IMR-90 (cell line): Measurements from ENCODE around the gene CCR5AS.

Source experiments
- ATAC-seq: fragments of 200-7000 bp; cut with Tn5 transposase; 2 replicates; pipeline ENCODE4 v1.9.1; 2020; ENCODE audit warnings: low read depth, mild to moderate bottlenecking, moderate library complexity
- BruUV-seq: library from RNA; stranded (reverse); fragments of 400-500 nt; replicated peaks from 2 replicates; lab custom pipeline; 2021; lab: Mats Ljungman, UMichigan
- CTCF ChIA-PET: fragments of 300-600 bp; formaldehyde crosslinking; extraction: SDS; loops from one replicate; lab custom pipeline; 2021; ENCODE audit warnings: antibody characterized with exemption; lab: Yijun Ruan, JAX
- POLR2A ChIA-PET: fragments of 300-600 bp; sonication (Branson Sonifier 250); formaldehyde crosslinking; loops from one replicate; lab custom pipeline; 2022; ENCODE audit warnings: antibody characterized with exemption; ENCODE audit not compliant: unreplicated experiment; lab: Charles Lee
- DNase-seq: peaks from one replicate; pipeline ENCODE4 v3.0.0; 2013
- H2AFZ ChIP-seq: replicated peaks from 2 replicates; pipeline ENCODE3; 2013; ENCODE audit warnings: low read length, mild to moderate bottlenecking; ENCODE audit not compliant: poor library complexity
- H2AK5ac ChIP-seq: 2 replicates; pipeline ENCODE4 v1.6.1; 2013; ENCODE audit warnings: low read depth, low read length, inconsistent platforms
- H2AK9ac ChIP-seq: replicated peaks from 2 replicates; pipeline ENCODE3; 2013; ENCODE audit warnings: mild to moderate bottlenecking, low read depth, low read length, moderate library complexity; ENCODE audit not compliant: poor library complexity
- H2BK120ac ChIP-seq: 2 replicates; pipeline ENCODE4 v1.6.1; 2013; ENCODE audit warnings: low read depth, low read length, inconsistent platforms
- H2BK15ac ChIP-seq: 3 replicates; pipeline ENCODE4 v1.6.1; 2013; ENCODE audit warnings: low read depth, low read length, inconsistent platforms
- H2BK20ac ChIP-seq: 2 replicates; pipeline ENCODE4 v1.6.1; 2013; ENCODE audit warnings: low read depth, mild to moderate bottlenecking, inconsistent platforms, low read length, moderate library complexity
- H2BK5ac ChIP-seq: 2 replicates; pipeline ENCODE4 v1.6.1; 2013; ENCODE audit warnings: mild to moderate bottlenecking, low read depth, low read length, inconsistent platforms; ENCODE audit not compliant: poor library complexity, severe bottlenecking
- H3K14ac ChIP-seq: replicated peaks from 2 replicates; pipeline ENCODE4 v1.6.1; 2013; ENCODE audit warnings: low read depth, low read length, inconsistent platforms
- H3K18ac ChIP-seq: 2 replicates; pipeline ENCODE4 v1.6.1; 2013; ENCODE audit warnings: low read depth, low read length, control low read depth
- H3K23ac ChIP-seq: 2 replicates; pipeline ENCODE4 v1.6.1; 2013; ENCODE audit warnings: low read depth, low read length, inconsistent platforms
- H3K27ac ChIP-seq: 2 replicates; pipeline ENCODE4 v1.5.1; 2013; ENCODE audit warnings: mild to moderate bottlenecking, control low read depth, low read length; ENCODE audit not compliant: insufficient read depth
- H3K27me3 ChIP-seq: 2 replicates; pipeline ENCODE4 v1.6.1; 2013; ENCODE audit warnings: low read length; ENCODE audit not compliant: control insufficient read depth, insufficient read depth
- H3K36me3 ChIP-seq: 2 replicates; pipeline ENCODE4 v1.6.1; 2013; ENCODE audit warnings: low read length, mixed read lengths; ENCODE audit not compliant: control insufficient read depth, insufficient read depth
- H3K4ac ChIP-seq: 2 replicates; pipeline ENCODE4 v1.6.1; 2013; ENCODE audit warnings: low read depth, low read length, inconsistent platforms
- H3K4me1 ChIP-seq: 2 replicates; pipeline ENCODE4 v1.6.1; 2013; ENCODE audit warnings: low read length, mixed read lengths; ENCODE audit not compliant: control insufficient read depth, insufficient read depth
- H3K4me2 ChIP-seq: 2 replicates; pipeline ENCODE4 v1.6.1; 2013; ENCODE audit warnings: low read depth, mild to moderate bottlenecking, control low read depth, low read length, moderate library complexity
- H3K4me3 ChIP-seq: 2 replicates; pipeline ENCODE4 v1.5.1; 2013; ENCODE audit warnings: low read depth, mild to moderate bottlenecking, control low read depth, low read length, moderate library complexity; ENCODE audit not compliant: insufficient read depth
- H3K56ac ChIP-seq: 2 replicates; pipeline ENCODE4 v1.6.1; 2013; ENCODE audit warnings: low read length, inconsistent platforms; ENCODE audit not compliant: insufficient read depth; ENCODE audit errors: extremely low read depth
- H3K79me1 ChIP-seq, 2 experiments: 2 replicates each; pipeline ENCODE4 v1.6.1; 2013; ENCODE audit warnings: low read length in 2 of 2, inconsistent platforms in 1 of 2, low read depth in 1 of 2
- H3K9ac ChIP-seq: 2 replicates; pipeline ENCODE4 v1.6.1; 2013; ENCODE audit warnings: low read depth, low read length, control low read depth
- H3K9me1 ChIP-seq: 2 replicates; pipeline ENCODE4 v1.6.1; 2013; ENCODE audit warnings: low read length, inconsistent platforms; ENCODE audit not compliant: insufficient read depth
- H3K9me3 ChIP-seq: 2 replicates; pipeline ENCODE4 v1.6.1; 2013; ENCODE audit warnings: low read length; ENCODE audit not compliant: control insufficient read depth, insufficient read depth
- H4K20me1 ChIP-seq: 2 replicates; pipeline ENCODE4 v1.6.1; 2013; ENCODE audit warnings: low read length, inconsistent platforms; ENCODE audit not compliant: insufficient read depth
- H4K5ac ChIP-seq: 2 replicates; pipeline ENCODE4 v1.6.1; 2013; ENCODE audit warnings: mild to moderate bottlenecking, low read depth, low read length, control low read depth
- H4K8ac ChIP-seq, 2 experiments: 2 replicates each; pipeline ENCODE4 v1.6.1; 2013; ENCODE audit warnings: low read depth in 2 of 2, low read length in 2 of 2, control low read depth in 1 of 2, inconsistent platforms in 1 of 2
- H4K91ac ChIP-seq: 2 replicates; pipeline ENCODE4 v1.6.1; 2013; ENCODE audit warnings: low read depth, low read length, inconsistent platforms; ENCODE audit not compliant: insufficient read depth
- BHLHE40 ChIP-seq: fragments of 150-350 bp; IDR thresholded peaks from 2 replicates; pipeline ENCODE4 v1.6.1; 2016; ENCODE audit warnings: mild to moderate bottlenecking, low read depth, low read length
- CEBPB ChIP-seq: IDR thresholded peaks from 2 replicates; pipeline ENCODE4 v1.6.1; 2012; ENCODE audit warnings: low read depth, low read length, improper control_type of control experiment
- CHD1 ChIP-seq: IDR thresholded peaks from 2 replicates; pipeline ENCODE4 v1.6.1; 2012; ENCODE audit warnings: low read depth, low read length, improper control_type of control experiment
- FOS ChIP-seq: fragments of 150-350 bp; IDR thresholded peaks from 2 replicates; pipeline ENCODE4 v1.6.1; 2016; ENCODE audit warnings: low read depth, low read length
- MAFK ChIP-seq: IDR thresholded peaks from 2 replicates; pipeline ENCODE4 v1.6.1; 2012; ENCODE audit warnings: low read depth, low read length, improper control_type of control experiment
- MAZ ChIP-seq: IDR thresholded peaks from 2 replicates; pipeline ENCODE4 v1.6.1; 2012; ENCODE audit warnings: low read depth, mild to moderate bottlenecking, low read length, improper control_type of control experiment, moderate library complexity, borderline replicate concordance
- MXI1 ChIP-seq: IDR thresholded peaks from 2 replicates; pipeline ENCODE4 v1.6.1; 2012; ENCODE audit warnings: low read depth, mild to moderate bottlenecking, low read length, moderate library complexity, borderline replicate concordance
- POLR2A ChIP-seq: IDR thresholded peaks from 2 replicates; pipeline ENCODE4 v1.6.1; 2012; ENCODE audit warnings: mild to moderate bottlenecking, low read depth, low read length
- RAD21 ChIP-seq: IDR thresholded peaks from 2 replicates; pipeline ENCODE4 v1.6.1; 2012; ENCODE audit warnings: low read length, improper control_type of control experiment
- RCOR1 ChIP-seq: IDR thresholded peaks from 2 replicates; pipeline ENCODE4 v1.6.1; 2012; ENCODE audit warnings: mild to moderate bottlenecking, low read length, improper control_type of control experiment; ENCODE audit not compliant: insufficient replicate concordance
- RFX5 ChIP-seq: IDR thresholded peaks from 2 replicates; pipeline ENCODE4 v1.8.0; 2012; ENCODE audit warnings: low read depth, mild to moderate bottlenecking, low read length, moderate library complexity
- SMC3 ChIP-seq: fragments of 150-350 bp; IDR thresholded peaks from 2 replicates; pipeline ENCODE4 v1.6.1; 2016; ENCODE audit warnings: low read depth, mild to moderate bottlenecking, antibody characterized with exemption, low read length, moderate library complexity
- WGBS, 2 experiments: methylation state at CpG; one replicate each; pipeline versions ENCODE4 v1.1.5 to v1.1.7; 2013; ENCODE audit warnings: missing lambda C conversion rate in 2 of 2; ENCODE audit not compliant: insufficient read length in 1 of 2; ENCODE audit errors: extremely low coverage in 2 of 2; 5-methylcytosine and 5-hydroxymethylcytosine counted together
- dilution Hi-C: fragments of 300-500 bp; cut with HindIII; formaldehyde crosslinking; loops from one replicate; pipeline ENCODE4 v1.14.3; 2018; ENCODE audit warnings: low sequenced_read_pairs; ENCODE audit not compliant: unreplicated experiment
- in situ Hi-C: fragments of 300-500 bp; cut with MboI; formaldehyde crosslinking; loops from 3 replicates; pipeline ENCODE4 v1.14.3; 2019; ENCODE audit warnings: low sequenced_read_pairs, inconsistent platforms, mixed read lengths
- intact Hi-C: fragments of 100-400 bp; cut with micrococcal nuclease; formaldehyde crosslinking; loops from 2 replicates; pipeline ENCODE4 v1.10.0; 2022
- TF ChIP-seq, protein P1 (sequence below): conservative IDR thresholded peaks from 2 replicates; pipeline ENCODE4 v1.5.1; 2012; ENCODE audit warnings: mild to moderate bottlenecking, low read depth, low read length, improper control_type of control experiment
- TF ChIP-seq, protein P2 (sequence below): fragments of 150-350 bp; IDR thresholded peaks from 2 replicates; pipeline ENCODE4 v1.6.1; 2017; ENCODE audit warnings: mild to moderate bottlenecking, antibody characterized with exemption, low read length, low read depth
- TF ChIP-seq, protein P3 (sequence below): fragments of 150-350 bp; IDR thresholded peaks from 2 replicates; pipeline ENCODE4 v1.6.1; 2016; ENCODE audit warnings: low read depth, mild to moderate bottlenecking, low read length, moderate library complexity, borderline replicate concordance

The CCR5AS gene

DNA sequence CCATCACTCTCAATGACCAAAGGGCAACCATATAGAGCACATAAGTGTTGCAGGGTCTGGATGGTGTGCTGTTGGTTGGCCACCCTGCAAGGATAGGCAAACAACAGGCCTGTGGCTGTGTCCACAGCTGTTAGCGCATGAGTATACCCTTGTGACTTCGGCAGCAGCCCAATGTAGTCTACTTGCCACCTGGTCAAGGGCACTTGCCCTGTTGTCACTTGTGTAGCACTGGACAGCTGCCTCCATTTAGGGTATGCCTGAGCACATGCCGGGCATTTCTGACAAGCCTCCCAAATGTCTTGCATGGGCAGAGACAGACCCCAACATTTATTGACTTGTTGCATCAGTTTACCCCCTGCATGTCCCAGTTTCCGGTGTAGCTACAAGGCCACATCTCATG, 12.9 kb upstream of the CCR5AS start:
- in situ Hi-C loops: no loop called here
- H3K14ac ChIP-seq: no peak overlapping the region
- ChIA-PET CTCF (no interaction called here), POLR2A (no interaction called here)
- TF ChIP-seq FOS: no peak
- no peak for TF ChIP-seq POLR2A
- no peak for TF ChIP-seq CHD1
- TF ChIP-seq, protein P1, sequence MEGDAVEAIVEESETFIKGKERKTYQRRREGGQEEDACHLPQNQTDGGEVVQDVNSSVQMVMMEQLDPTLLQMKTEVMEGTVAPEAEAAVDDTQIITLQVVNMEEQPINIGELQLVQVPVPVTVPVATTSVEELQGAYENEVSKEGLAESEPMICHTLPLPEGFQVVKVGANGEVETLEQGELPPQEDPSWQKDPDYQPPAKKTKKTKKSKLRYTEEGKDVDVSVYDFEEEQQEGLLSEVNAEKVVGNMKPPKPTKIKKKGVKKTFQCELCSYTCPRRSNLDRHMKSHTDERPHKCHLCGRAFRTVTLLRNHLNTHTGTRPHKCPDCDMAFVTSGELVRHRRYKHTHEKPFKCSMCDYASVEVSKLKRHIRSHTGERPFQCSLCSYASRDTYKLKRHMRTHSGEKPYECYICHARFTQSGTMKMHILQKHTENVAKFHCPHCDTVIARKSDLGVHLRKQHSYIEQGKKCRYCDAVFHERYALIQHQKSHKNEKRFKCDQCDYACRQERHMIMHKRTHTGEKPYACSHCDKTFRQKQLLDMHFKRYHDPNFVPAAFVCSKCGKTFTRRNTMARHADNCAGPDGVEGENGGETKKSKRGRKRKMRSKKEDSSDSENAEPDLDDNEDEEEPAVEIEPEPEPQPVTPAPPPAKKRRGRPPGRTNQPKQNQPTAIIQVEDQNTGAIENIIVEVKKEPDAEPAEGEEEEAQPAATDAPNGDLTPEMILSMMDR: no peak
- no peak for TF ChIP-seq MAFK
- TF ChIP-seq RFX5: no peak
- no peak for TF ChIP-seq BHLHE40
- TF ChIP-seq MXI1: no peak
- no peak for TF ChIP-seq CEBPB
- TF ChIP-seq RAD21: no peak
- TF ChIP-seq RCOR1: no peak
- TF ChIP-seq, protein P2, sequence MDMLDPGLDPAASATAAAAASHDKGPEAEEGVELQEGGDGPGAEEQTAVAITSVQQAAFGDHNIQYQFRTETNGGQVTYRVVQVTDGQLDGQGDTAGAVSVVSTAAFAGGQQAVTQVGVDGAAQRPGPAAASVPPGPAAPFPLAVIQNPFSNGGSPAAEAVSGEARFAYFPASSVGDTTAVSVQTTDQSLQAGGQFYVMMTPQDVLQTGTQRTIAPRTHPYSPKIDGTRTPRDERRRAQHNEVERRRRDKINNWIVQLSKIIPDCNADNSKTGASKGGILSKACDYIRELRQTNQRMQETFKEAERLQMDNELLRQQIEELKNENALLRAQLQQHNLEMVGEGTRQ: no peak
- TF ChIP-seq, protein P3, sequence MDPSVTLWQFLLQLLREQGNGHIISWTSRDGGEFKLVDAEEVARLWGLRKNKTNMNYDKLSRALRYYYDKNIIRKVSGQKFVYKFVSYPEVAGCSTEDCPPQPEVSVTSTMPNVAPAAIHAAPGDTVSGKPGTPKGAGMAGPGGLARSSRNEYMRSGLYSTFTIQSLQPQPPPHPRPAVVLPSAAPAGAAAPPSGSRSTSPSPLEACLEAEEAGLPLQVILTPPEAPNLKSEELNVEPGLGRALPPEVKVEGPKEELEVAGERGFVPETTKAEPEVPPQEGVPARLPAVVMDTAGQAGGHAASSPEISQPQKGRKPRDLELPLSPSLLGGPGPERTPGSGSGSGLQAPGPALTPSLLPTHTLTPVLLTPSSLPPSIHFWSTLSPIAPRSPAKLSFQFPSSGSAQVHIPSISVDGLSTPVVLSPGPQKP: no peak
- no peak for TF ChIP-seq MAZ
- TF ChIP-seq SMC3: no peak
- no peak overlapping the region for H2AFZ ChIP-seq
- no peaks in the 10 kb centered on the region for H3K4me1 ChIP-seq
- intact Hi-C loops: no loop called here
- 83% methylated on average over 1 of the region's 4 CpGs; no CpG with 5 or more reads in 1 of the 2 experiments for WGBS, 2 experiments
- H3K9me1 ChIP-seq: no peaks in the 10 kb centered on the region; the same call in 1 of the 2 replicates
- no peak overlapping the region for H3K18ac ChIP-seq
- no peak overlapping the region for H2BK5ac ChIP-seq
- no TSS peak for BruUV-seq
- H4K91ac ChIP-seq: no peak overlapping the region
- H2BK15ac ChIP-seq: no peak overlapping the region
- H2BK120ac ChIP-seq: no peak overlapping the region
- no peaks in the 10 kb centered on the region for H4K20me1 ChIP-seq
- H2AK9ac ChIP-seq: no peak overlapping the region
- H3K23ac ChIP-seq: no peak overlapping the region
- no peaks in the 10 kb centered on the region for H3K79me1 ChIP-seq
- no peaks in the 10 kb centered on the region for H3K36me3 ChIP-seq
- H3K4me3 ChIP-seq: no peak overlapping the region
- no peak overlapping the region for H4K5ac ChIP-seq
- DNase-seq (no peak), ATAC-seq (no peak)
- no peak overlapping the region for H4K8ac ChIP-seq
- H3K27ac ChIP-seq: no peak overlapping the region
- no peak overlapping the region for H3K4ac ChIP-seq
- no peak overlapping the region for H3K9ac ChIP-seq
- no peak overlapping the region for H3K56ac ChIP-seq
- H3K9me3 ChIP-seq: no peaks in the 10 kb centered on the region
- no peak overlapping the region for H2BK20ac ChIP-seq
- no peak overlapping the region for H3K4me2 ChIP-seq
- dilution Hi-C loops: no loop called here
- no peak overlapping the region for H2AK5ac ChIP-seq
- H3K27me3 ChIP-seq: peaks cover 8% of the 10 kb centered on the region
